T1000 (cell line): Measurements from ENCODE around the gene MAT1A.
"Not testable (repeated sequence)": the region's sequence is repeated elsewhere in the genome, so short reads cannot be mapped to it uniquely, and the experiment has no call there.

Source experiments
- DNase-seq: peaks from one replicate; lab custom pipeline; 2025; ENCODE audit warnings: mixed read lengths; lab: John Stamatoyannopoulos, UW

Gene MAT1A

DNA sequence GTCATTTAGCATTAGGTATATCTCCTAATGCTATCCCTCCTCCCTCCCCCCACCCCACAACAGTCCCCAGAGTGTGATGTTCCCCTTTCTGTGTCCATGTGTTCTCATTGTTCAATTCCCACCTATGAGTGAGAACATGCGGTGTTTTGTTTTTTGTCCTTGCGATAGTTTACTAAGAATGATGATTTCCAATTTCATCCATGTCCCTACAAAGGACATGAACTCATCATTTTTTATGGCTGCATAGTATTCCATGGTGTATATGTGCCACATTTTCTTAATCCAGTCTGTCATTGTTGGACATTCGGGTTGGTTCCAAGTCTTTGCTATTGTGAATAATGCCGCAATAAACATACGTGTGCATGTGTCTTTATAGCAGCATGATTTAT lies 66.4 kb downstream of the MAT1A start:
- DNase-seq, result not testable (repeated sequence)
